ENCODE measurements around the gene HS6ST2. TPM values are rescaled to one million over a fixed set of nuclear protein-coding genes. Genes with fewer than 3 reads are reported as not detected.

Gene HS6ST2
- total and polyA plus RNA-seq, 4 experiments from 2014 or later: not detected

DNA sequence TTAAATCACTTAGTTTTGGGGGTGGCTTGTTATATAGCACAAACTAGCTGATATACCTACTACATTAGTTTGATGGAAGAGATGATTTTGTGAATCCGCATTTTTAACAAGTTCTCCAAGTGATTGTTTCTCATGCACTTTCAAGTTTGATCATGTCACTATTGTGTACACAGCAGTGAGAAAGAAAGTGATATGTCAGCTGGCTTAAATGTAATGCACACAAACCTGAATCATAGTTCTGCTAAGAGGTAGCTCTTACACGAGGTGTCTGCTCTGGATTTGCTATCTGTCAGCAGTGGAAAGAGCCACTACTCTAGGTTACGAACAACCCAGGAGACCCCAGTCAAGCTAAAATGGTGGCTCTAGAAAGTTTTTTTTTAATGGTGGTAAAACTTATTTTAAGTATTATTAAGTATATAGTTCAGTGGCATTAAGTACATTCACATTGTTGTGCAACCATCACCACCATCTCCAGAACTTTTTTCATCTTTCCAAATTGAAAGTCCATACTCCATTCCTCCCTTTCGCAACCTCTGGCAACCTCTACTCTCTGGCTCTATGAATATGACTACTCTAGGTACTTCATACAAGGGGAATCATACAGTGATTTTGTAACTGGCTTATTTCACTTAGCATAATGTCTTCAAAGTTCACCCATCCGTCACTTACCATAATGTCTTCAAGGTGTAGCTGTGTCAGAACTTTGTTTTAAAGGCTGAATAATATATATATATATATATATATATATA, 147.3 kb downstream of the HS6ST2 start:
- no peak overlapping the region for H3K4me3 ChIP-seq (ENCODE audit: low read length in 2 of 2)
- CTCF ChIA-PET (ENCODE audit: partially characterized antibody): no interaction called here
- POLR2A ChIA-PET (ENCODE audit: partially characterized antibody): no interaction called here
- no peak overlapping the region for H3K27ac ChIP-seq (ENCODE audit: low read depth, low read length)
- no peak for DNase-seq
- no peaks in the 10 kb centered on the region for H3K27me3 ChIP-seq (ENCODE audit: insufficient read depth, low read length)
- no peaks in the 10 kb centered on the region for H3K9me3 ChIP-seq (ENCODE audit: control insufficient read depth in 1 of 2, low read length in 2 of 2)
- Mint-ChIP-seq H3K4me3 (no peak overlapping the region), H3K27me3 (peaks cover 2 to 4% of the 10 kb centered on the region in 2 donors), H3K9me3 (no peaks in the 10 kb centered on the region), H3K36me3 (no peaks in the 10 kb centered on the region), H3K4me1 (no peaks in the 10 kb centered on the region), H3K27ac (no peak overlapping the region)
- H3K4me1 ChIP-seq (ENCODE audit: insufficient read depth, low read length): no peaks in the 10 kb centered on the region
- H3K36me3 ChIP-seq (ENCODE audit: insufficient read depth, low read length): no peaks in the 10 kb centered on the region
- intact Hi-C loops (cut with micrococcal nuclease): no loop called here

DNA sequence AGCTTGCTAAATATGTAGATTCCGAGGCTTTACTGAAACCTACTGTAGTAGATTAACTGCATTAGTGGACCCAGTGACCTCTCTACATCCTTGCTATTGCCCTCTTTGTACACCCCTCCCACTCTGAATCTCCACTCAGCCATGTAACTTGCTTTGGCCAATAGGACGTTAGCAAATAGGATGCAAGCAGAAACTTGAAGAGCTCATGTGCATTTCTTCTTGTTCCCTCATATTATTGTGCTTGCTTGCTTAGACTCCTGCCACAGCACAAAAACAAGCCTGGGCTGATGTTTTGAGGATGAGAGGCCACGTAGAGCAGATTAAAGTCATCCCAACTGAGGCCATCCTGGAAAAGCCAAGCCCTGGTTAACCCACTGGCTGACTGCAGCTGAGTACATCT, 147.9 kb downstream of the HS6ST2 start:
- intact Hi-C loops (cut with micrococcal nuclease): no loop called here
- H3K36me3 Mint-ChIP-seq: no peaks in the 10 kb centered on the region
- CTCF ChIA-PET (ENCODE audit: partially characterized antibody): no interaction called here

DNA sequence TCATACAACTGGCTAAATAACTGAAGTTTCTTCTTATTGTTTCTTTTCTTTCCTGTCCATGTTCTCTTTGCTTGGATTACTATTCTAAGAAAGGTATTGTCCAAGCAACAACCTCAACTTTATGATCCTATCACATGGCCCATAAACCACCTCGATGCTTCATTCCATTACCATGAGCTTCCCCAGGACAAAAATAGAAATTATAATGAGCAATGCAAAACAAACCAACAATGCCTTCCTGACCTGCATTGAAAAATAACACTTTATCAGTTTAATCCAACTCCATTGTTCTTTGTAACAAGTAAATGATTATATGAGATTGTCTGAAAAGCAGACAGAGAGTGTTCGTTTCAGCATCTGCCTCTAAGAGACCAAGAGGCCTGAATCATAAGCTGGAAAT, 148.8 kb downstream of the HS6ST2 start:
- Mint-ChIP-seq H3K4me3 (no peak overlapping the region), H3K27me3 (peaks cover 0 to under 1% of the 10 kb centered on the region in 2 donors), H3K4me1 (no peaks in the 10 kb centered on the region), H3K36me3 (no peaks in the 10 kb centered on the region), H3K27ac (no peak overlapping the region), H3K9me3 (no peaks in the 10 kb centered on the region)
- intact Hi-C loops (cut with micrococcal nuclease): no loop called here
- no peaks in the 10 kb centered on the region for H3K9me3 ChIP-seq (ENCODE audit: control insufficient read depth in 1 of 2, low read length in 2 of 2)
- no peaks in the 10 kb centered on the region for H3K27me3 ChIP-seq (ENCODE audit: insufficient read depth, low read length)
- H3K27ac ChIP-seq (ENCODE audit: low read depth, low read length): no peak overlapping the region
- CTCF ChIA-PET (ENCODE audit: partially characterized antibody): no interaction called here
- H3K36me3 ChIP-seq (ENCODE audit: insufficient read depth, low read length): no peaks in the 10 kb centered on the region
- no peak for DNase-seq
- POLR2A ChIA-PET (ENCODE audit: partially characterized antibody): no interaction called here
- no peak overlapping the region for H3K4me3 ChIP-seq (ENCODE audit: low read length in 2 of 2)
- H3K4me1 ChIP-seq (ENCODE audit: insufficient read depth, low read length): no peaks in the 10 kb centered on the region

More for the DNA sequence above, 147.9 kb downstream of the HS6ST2 start:
- Histone ChIP-seq H3K36me3 (ENCODE audit: insufficient read depth, low read length) (no peaks in the 10 kb centered on the region), H3K9me3 (ENCODE audit: control insufficient read depth in 1 of 2, low read length in 2 of 2) (no peaks in the 10 kb centered on the region), H3K4me1 (ENCODE audit: insufficient read depth, low read length) (no peaks in the 10 kb centered on the region), H3K27ac (ENCODE audit: low read depth, low read length) (no peak overlapping the region), H3K27me3 (ENCODE audit: insufficient read depth, low read length) (no peaks in the 10 kb centered on the region), H3K4me3 (ENCODE audit: low read length in 2 of 2) (no peak overlapping the region)
- Mint-ChIP-seq H3K27me3 (peaks cover 2 to 4% of the 10 kb centered on the region in 2 donors), H3K27ac (no peak overlapping the region), H3K9me3 (no peaks in the 10 kb centered on the region), H3K4me1 (no peaks in the 10 kb centered on the region), H3K4me3 (no peak overlapping the region)
- no peak for DNase-seq
- POLR2A ChIA-PET (ENCODE audit: partially characterized antibody): no interaction called here

DNA sequence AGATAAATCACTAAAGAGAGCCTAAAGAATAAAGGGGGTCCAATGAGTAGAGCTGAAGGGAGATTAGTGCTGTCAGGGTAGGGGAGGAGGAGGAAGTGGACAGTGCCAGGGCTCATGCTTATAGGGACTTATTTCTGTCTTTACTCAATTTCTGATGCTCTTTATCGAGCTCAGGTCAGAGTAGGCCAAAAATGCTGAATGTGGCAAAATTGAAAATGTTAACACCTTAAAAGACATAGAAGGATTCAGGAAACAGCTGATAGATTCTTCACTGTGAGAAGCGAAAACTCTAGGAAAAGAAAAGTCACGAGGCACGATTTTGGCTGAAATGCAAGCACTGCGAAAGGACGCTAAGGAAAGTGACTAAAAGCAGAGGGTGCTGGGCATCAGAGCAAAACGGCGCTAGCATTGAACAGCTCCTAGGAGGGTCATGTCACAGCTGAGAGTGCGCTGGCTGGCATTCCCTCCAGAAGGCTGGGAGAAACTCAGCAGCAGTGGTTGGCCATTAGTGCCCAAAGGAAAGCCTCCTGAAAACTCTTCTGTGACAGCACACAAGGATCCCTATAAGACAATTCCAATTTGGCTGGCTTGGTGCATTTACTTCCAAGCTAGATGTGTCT, 150.9 kb downstream of the HS6ST2 start:
- H3K27me3 ChIP-seq (ENCODE audit: insufficient read depth, low read length): no peaks in the 10 kb centered on the region
- no peak overlapping the region for H3K27ac ChIP-seq (ENCODE audit: low read depth, low read length)
- H3K36me3 Mint-ChIP-seq: no peaks in the 10 kb centered on the region
- no peak overlapping the region for H3K27ac Mint-ChIP-seq
- no peaks in the 10 kb centered on the region for H3K9me3 ChIP-seq (ENCODE audit: control insufficient read depth in 1 of 2, low read length in 2 of 2)
- H3K9me3 Mint-ChIP-seq: no peaks in the 10 kb centered on the region
- no peaks in the 10 kb centered on the region for H3K27me3 Mint-ChIP-seq
- H3K4me3 ChIP-seq (ENCODE audit: low read length in 2 of 2): no peak overlapping the region
- ChIA-PET POLR2A (ENCODE audit: partially characterized antibody) (no interaction called here), CTCF (ENCODE audit: partially characterized antibody) (no interaction called here)
- H3K4me1 ChIP-seq (ENCODE audit: insufficient read depth, low read length): no peaks in the 10 kb centered on the region
- H3K36me3 ChIP-seq (ENCODE audit: insufficient read depth, low read length): no peaks in the 10 kb centered on the region
- H3K4me3 Mint-ChIP-seq: no peak overlapping the region
- DNase-seq: no peak
- intact Hi-C loops (cut with micrococcal nuclease): no loop called here
- no peaks in the 10 kb centered on the region for H3K4me1 Mint-ChIP-seq

DNA sequence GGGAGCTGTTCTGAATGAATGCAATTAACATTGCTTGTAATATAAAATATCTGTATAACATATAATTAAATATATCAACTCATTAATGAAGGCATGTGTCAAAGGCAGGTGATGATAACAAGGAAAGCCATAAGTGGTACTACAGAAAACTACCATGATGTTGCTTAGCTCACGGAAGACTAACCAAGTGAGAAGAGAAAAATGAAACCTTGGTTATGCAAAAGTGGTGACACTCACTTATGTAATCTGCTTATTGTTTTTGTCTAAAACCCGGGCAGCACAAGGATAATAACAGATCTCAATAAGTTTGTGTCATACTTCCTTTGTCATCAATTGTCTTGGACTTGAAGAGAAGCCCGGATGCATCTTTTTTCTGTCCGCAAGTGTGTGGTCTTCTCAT, 156.4 kb downstream of the HS6ST2 start:
- Mint-ChIP-seq H3K27me3 (no peaks in the 10 kb centered on the region), H3K36me3 (no peaks in the 10 kb centered on the region), H3K4me1 (no peaks in the 10 kb centered on the region), H3K4me3 (no peak overlapping the region), H3K27ac (no peak overlapping the region), H3K9me3 (peaks cover 0 to 2% (median 0%) of the 10 kb centered on the region in 8 donors)
- H3K9me3 ChIP-seq (ENCODE audit: control insufficient read depth in 1 of 2, low read length in 2 of 2): no peaks in the 10 kb centered on the region
- H3K27ac ChIP-seq (ENCODE audit: low read depth, low read length): no peak overlapping the region
- ChIA-PET POLR2A (ENCODE audit: partially characterized antibody) (no interaction called here), CTCF (ENCODE audit: partially characterized antibody) (no interaction called here)
- H3K4me1 ChIP-seq (ENCODE audit: insufficient read depth, low read length): no peaks in the 10 kb centered on the region
- H3K4me3 ChIP-seq (ENCODE audit: low read length in 2 of 2): no peak overlapping the region
- H3K27me3 ChIP-seq (ENCODE audit: insufficient read depth, low read length): no peaks in the 10 kb centered on the region
- DNase-seq: no peak
- intact Hi-C loops (cut with micrococcal nuclease): no loop called here
- no peaks in the 10 kb centered on the region for H3K36me3 ChIP-seq (ENCODE audit: insufficient read depth, low read length)

DNA sequence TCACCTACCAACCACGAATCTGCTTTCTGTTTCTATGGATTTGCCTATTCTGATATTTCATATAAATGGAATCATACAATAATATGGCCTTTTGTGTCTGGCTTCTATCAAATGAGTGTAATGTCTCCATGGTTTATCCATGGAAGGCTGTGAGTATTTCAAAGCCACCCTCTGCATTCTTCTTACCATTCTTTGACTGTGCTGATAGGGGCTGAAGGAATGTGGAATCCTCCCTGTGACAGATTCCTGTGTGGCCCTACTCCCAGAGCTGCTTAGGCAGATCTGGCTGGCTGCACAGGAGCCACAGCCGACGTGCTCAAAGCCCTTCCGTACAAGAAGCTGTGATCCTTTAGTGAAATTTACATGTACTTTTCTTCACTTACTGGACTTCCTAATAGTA, 163.2 kb downstream of the HS6ST2 start:
- no peak overlapping the region for H3K4me3 Mint-ChIP-seq
- ChIA-PET POLR2A (ENCODE audit: partially characterized antibody) (no interaction called here), CTCF (ENCODE audit: partially characterized antibody) (interaction anchor here (1.3 kb wide), 1 partner anchor 21 kb away, joined by 3 read pairs; no protein-coding TSS in a partner anchor)
- no peaks in the 10 kb centered on the region for H3K9me3 Mint-ChIP-seq
- no peaks in the 10 kb centered on the region for H3K27me3 Mint-ChIP-seq
- no peak overlapping the region for H3K4me3 ChIP-seq (ENCODE audit: low read length in 2 of 2)
- H3K9me3 ChIP-seq (ENCODE audit: control insufficient read depth in 1 of 2, low read length in 2 of 2): no peaks in the 10 kb centered on the region
- intact Hi-C loops (cut with micrococcal nuclease): no loop called here
- H3K27me3 ChIP-seq (ENCODE audit: insufficient read depth, low read length): no peaks in the 10 kb centered on the region
- H3K27ac ChIP-seq (ENCODE audit: low read depth, low read length): no peak overlapping the region
- H3K4me1 Mint-ChIP-seq: no peaks in the 10 kb centered on the region
- H3K36me3 Mint-ChIP-seq: no peaks in the 10 kb centered on the region
- no peak for DNase-seq
- H3K27ac Mint-ChIP-seq: no peak overlapping the region
- no peaks in the 10 kb centered on the region for H3K4me1 ChIP-seq (ENCODE audit: insufficient read depth, low read length)
- H3K36me3 ChIP-seq (ENCODE audit: insufficient read depth, low read length): no peaks in the 10 kb centered on the region

DNA sequence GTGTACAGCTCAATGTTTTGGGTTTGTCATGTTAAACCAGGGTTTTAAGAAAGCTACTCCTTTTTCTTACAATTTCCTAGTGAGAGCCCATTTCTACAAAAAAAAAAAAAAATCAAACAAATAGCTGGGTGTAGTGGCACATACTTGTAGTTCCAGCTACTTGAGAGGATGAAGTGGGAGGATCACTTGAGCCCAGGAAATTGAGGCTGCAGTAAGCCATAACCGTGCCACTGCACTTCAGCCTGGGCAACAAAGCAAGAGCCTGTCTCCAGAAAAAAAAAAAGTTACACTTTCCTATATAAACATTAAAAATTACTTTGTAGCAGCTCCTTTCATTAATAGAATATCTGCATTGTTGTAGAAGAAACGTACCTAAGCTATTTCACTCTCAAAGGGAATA, 166.7 kb downstream of the HS6ST2 start:
- POLR2A ChIA-PET (ENCODE audit: partially characterized antibody): no interaction called here
- Histone ChIP-seq H3K36me3 (ENCODE audit: insufficient read depth, low read length) (no peaks in the 10 kb centered on the region), H3K27me3 (ENCODE audit: insufficient read depth, low read length) (no peaks in the 10 kb centered on the region), H3K4me1 (ENCODE audit: insufficient read depth, low read length) (no peaks in the 10 kb centered on the region), H3K4me3 (ENCODE audit: low read length in 2 of 2) (no peak overlapping the region), H3K27ac (ENCODE audit: low read depth, low read length) (no peak overlapping the region), H3K9me3 (ENCODE audit: control insufficient read depth in 1 of 2, low read length in 2 of 2) (no peaks in the 10 kb centered on the region)
- Mint-ChIP-seq H3K4me3 (no peak overlapping the region), H3K9me3 (no peaks in the 10 kb centered on the region), H3K27ac (no peak overlapping the region), H3K36me3 (no peaks in the 10 kb centered on the region), H3K4me1 (no peaks in the 10 kb centered on the region), H3K27me3 (peaks cover 0 to 2% of the 10 kb centered on the region in 2 donors)
- intact Hi-C loops (cut with micrococcal nuclease): no loop called here
- CTCF ChIA-PET (ENCODE audit: partially characterized antibody): no interaction called here
- DNase-seq: no peak

Measured in CD4-positive, alpha-beta memory T cell (primary cell).